HG03139 (cell line): Measurements from ENCODE around the gene PRG3.
"Not testable (repeated sequence)": the region's sequence is repeated elsewhere in the genome, so short reads cannot be mapped to it uniquely, and the experiment has no call there.

Experiments
- ATAC-seq: cut with Tn5 transposase; IDR thresholded peaks from one replicate; pipeline ENCODE4 v1.9.1; 2021; ENCODE audit not compliant: unreplicated experiment

PRG3 gene

GRCh38 chr11:57361420-57361819 lies 19.5 kb downstream of the PRG3 start:
- ATAC-seq, result not testable (repeated sequence)

- no peak for ATAC-seq
Measured at GRCh38 chr11:57360991-57361390, 20.0 kb downstream of the PRG3 start.

GRCh38 chr11:57359896-57360690 lies 20.9 kb downstream of the PRG3 start:
- ATAC-seq, result no peak

GRCh38 chr11:57359396-57359795 lies 21.6 kb downstream of the PRG3 start:
- no peak for ATAC-seq

GRCh38 chr11:57358991-57359390 lies 22.0 kb downstream of the PRG3 start:
- ATAC-seq, result no peak

GRCh38 chr11:57358543-57358961 lies 22.4 kb downstream of the PRG3 start:
- ATAC-seq, result no peak

GRCh38 chr11:57357856-57358255 lies 23.1 kb downstream of the PRG3 start:
- no peak for ATAC-seq

- ATAC-seq, result no peak
Measured at GRCh38 chr11:57357310-57357709, 23.6 kb downstream of the PRG3 start.

- ATAC-seq, result no peak
Measured at GRCh38 chr11:57356268-57356667, 24.7 kb downstream of the PRG3 start.

- no peak for ATAC-seq
Measured at GRCh38 chr11:57354699-57355098, 26.3 kb downstream of the PRG3 start.

DNA sequence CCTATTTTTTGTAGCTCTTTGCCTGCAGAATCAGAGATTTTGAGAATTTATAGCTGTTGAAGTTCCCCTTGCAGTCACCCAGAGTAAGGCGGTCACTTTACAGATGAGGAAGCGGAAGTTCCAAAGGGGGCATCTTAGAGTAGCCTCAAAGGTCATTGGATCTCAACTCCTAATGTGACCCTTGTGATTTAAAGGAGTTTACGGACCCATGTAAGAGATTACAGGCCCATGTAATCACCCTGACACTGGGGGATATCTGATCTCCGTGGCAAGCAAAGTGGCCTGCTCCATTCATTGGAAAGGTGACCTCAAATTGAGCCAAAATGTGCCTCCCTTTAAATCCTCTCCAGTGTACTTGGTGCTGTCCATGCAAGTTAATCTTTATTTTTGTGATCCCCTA lies 27.1 kb downstream of the PRG3 start:
- no peak for ATAC-seq

- ATAC-seq, result no peak
Measured at GRCh38 chr11:57353446-57353845, 27.5 kb downstream of the PRG3 start.

GRCh38 chr11:57353036-57353435 lies 27.9 kb downstream of the PRG3 start:
- ATAC-seq, result no peak

DNA sequence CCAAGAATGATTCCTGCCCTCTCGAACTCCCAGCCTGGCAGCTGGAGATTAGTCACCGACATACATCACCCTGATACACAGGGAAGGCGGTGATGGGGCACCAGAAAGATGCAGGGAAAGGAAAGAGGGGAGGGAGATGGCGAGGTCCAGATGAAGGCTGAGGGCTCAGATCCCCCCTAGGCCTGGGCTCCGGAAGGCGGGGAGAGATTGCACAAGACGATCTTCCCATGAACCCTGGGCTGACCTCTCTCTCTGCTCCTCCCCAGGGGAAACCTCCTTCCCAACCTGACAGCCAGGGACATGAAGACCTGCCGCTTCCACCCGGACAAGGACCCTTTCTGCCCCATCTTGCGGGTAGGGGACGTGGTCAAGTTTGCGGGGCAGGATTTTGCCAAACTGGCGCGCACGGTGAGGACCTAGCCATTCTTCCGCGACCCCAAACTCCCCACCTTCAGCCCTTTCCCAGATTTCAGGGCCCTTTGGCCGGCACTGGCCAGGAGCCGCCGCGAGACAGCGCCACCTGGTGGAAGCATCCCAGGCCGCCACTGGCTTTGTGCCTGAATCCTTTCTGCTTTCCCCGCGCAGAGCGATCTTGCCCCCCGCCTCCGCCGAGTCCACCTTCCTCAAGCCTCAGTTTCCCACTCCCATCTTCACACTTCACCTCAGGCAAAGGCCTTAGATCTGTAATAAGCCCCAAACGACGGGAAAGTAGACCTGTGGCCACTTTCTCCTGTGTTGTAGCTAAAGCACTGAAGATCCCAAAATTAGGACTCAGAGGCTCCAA lies 31.3 kb downstream of the PRG3 start:
- no peak for ATAC-seq

DNA sequence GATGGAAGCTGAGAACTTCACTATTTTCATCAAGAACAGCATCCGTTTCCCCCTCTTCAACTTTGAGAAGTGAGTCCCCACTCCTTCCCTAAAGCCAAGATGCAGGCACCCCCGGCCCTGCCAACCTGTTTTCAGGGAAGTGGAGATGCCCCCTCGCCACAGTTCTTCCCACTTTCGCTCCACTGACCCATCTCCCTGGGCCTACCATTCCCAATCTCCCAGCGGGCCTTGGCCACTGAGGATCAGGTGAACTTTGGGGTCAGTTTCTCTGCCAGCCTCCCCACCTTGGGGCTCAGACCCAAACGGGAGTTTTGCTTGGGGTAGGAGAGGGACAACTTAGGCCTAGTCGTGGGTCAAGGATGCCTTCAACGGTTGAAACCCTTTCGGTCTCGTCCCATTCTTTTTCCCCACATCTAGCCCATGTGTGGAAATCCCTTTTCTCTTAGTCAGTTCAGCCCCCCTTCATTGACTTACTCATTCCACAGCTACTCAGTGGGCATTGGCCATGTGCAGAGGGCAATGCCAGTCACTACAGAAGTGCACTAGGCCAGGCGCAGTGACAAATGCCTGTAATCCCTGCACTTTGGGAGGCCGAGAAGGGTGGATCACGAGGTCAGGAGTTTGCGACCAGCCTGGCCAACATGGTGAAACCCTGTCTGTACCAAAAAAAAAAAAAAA lies 32.2 kb downstream of the PRG3 start:
- ATAC-seq, result no peak

GRCh38 chr11:57348052-57348451 lies 32.9 kb downstream of the PRG3 start:
- no peak for ATAC-seq

DNA sequence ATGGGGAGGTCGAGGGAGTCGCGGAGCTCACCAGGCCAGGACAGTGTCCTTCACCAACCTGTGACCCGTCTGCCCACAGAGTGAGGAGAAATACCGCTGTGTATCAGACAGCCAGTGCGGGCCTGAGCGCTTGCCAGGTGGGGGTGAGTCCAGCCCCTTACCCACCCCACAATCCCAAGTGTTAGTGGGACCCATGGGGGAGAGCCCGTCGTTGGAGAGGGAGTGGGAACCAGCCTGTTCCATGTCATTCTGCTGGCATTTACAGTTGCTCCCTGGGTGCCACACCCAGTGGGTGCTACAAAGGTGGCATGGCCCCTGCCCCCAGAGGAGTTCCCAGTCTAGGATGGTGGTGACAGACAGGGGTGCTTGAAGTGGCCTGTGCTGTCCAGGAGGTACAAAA lies 33.6 kb downstream of the PRG3 start:
- no peak for ATAC-seq

DNA sequence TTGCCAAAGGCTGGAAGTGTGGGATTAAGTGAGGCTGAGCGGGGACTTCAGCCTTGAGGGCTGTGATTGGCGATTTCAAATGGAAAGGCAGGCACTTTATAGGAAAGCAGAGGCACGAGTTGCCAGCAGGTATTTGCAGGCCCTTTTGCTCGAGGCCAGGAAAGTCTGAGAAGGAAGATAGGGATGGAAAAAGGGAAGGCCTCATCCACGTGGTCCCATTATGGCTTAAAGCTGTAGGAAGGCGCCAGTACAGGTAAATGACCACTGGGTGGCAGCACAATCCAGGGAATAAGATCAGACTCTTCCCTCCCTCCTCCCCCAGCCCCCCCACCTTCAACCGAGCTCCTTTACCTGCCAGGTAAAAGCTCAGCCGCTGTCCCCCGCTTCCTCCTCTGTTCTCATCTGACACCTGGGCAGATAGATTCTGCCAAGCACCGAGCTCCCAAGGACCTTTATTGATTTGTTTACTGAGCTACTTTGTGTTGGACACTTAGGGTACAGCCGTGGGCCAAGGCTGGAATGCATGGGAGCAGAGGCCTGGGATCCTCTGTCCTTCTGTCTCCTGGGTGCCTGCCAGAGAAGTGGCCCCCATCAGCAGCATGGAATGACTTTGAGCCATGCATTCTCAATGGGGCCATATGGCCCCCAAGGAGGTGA lies 35.3 kb downstream of the PRG3 start:
- peak; percentile 66 for ATAC-seq

- ATAC-seq, result no peak
Measured at GRCh38 chr11:57344826-57345225, 36.1 kb downstream of the PRG3 start.

GRCh38 chr11:57343825-57344224 lies 37.1 kb downstream of the PRG3 start:
- no peak for ATAC-seq

DNA sequence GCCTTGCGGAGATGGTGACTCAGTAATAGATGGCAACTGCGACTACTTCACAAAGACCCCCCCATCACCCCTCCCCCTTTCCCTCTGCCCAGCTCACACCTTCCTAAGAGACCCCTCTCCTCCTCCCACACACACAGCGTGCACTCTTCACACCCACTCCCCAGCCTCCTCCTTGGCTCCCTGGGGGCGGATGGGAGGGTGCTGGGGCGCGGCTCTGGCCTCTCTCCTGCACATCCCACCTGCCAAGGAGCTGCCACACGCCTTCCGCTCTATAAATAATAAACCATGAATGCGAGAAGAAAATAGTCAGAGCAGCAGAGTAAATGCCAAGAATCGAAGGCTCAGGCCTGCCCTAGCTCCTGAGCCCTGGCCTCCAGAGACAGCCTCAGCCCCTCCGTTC lies 38.2 kb downstream of the PRG3 start:
- no peak for ATAC-seq
